Panc1 (cell line): Measurements from ENCODE around the gene DAPP1.

Experiments
- CTCF ChIP-seq: fragments of 450-650 bp; IDR thresholded peaks from 2 replicates; pipeline ENCODE4 v1.5.1; 2017; ENCODE audit warnings: mild to moderate bottlenecking
- POLR2AphosphoS5 ChIP-seq: IDR thresholded peaks from 2 replicates; pipeline ENCODE4 v1.6.1; 2012; ENCODE audit warnings: mild to moderate bottlenecking, low read depth, low read length, moderate library complexity
- SIN3A ChIP-seq: IDR thresholded peaks from 2 replicates; pipeline ENCODE4 v1.6.1; 2012; ENCODE audit warnings: low read depth, mild to moderate bottlenecking, low read length, moderate library complexity, borderline replicate concordance; ENCODE audit not compliant: insufficient read depth
- TF ChIP-seq, protein P1 (sequence below), 2 experiments: IDR thresholded peaks; 2 replicates each; pipeline ENCODE4 v1.6.1; 2011 to 2012; ENCODE audit warnings: low read depth in 2 of 2, control low read depth in 1 of 2, low read length in 1 of 2, mild to moderate bottlenecking in 1 of 2, moderate library complexity in 1 of 2; ENCODE audit not compliant: insufficient read depth in 1 of 2

GRCh38 chr4:99784842-99785241 is 31.8 kb upstream of the DAPP1 start:
- TF ChIP-seq CTCF, result no peak
- TF ChIP-seq, protein P1, sequence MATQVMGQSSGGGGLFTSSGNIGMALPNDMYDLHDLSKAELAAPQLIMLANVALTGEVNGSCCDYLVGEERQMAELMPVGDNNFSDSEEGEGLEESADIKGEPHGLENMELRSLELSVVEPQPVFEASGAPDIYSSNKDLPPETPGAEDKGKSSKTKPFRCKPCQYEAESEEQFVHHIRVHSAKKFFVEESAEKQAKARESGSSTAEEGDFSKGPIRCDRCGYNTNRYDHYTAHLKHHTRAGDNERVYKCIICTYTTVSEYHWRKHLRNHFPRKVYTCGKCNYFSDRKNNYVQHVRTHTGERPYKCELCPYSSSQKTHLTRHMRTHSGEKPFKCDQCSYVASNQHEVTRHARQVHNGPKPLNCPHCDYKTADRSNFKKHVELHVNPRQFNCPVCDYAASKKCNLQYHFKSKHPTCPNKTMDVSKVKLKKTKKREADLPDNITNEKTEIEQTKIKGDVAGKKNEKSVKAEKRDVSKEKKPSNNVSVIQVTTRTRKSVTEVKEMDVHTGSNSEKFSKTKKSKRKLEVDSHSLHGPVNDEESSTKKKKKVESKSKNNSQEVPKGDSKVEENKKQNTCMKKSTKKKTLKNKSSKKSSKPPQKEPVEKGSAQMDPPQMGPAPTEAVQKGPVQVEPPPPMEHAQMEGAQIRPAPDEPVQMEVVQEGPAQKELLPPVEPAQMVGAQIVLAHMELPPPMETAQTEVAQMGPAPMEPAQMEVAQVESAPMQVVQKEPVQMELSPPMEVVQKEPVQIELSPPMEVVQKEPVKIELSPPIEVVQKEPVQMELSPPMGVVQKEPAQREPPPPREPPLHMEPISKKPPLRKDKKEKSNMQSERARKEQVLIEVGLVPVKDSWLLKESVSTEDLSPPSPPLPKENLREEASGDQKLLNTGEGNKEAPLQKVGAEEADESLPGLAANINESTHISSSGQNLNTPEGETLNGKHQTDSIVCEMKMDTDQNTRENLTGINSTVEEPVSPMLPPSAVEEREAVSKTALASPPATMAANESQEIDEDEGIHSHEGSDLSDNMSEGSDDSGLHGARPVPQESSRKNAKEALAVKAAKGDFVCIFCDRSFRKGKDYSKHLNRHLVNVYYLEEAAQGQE (IDR thresholded peaks at IDR 0.05; ENCODE audit: insufficient read depth in 1 of 2, low read depth in 2 of 2, low read length in 1 of 2), result no peak
- TF ChIP-seq SIN3A, result no peak
- no peak for TF ChIP-seq POLR2AphosphoS5
